Measurements from ENCODE around the gene MPDZ.

DNA sequence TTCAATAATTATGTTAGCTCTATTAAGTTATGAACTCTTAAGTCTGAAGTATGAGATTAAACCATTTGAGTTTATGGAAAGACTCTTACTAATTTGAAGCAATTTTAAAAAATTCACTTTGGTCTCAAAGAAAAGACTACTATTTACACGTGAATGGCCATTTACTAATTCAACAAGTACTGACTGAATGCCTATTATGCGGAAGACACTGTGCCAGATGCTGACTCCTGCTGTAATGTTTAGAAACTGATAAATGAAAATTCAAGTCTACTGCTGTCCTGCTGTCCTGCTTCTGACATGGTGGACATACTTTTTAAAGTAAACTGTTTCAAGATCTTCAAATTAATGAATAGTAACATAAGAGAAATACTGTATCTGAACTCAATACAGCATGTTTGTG lies 116.2 kb downstream of the MPDZ start:
- TF ChIP-seq, protein P1, sequence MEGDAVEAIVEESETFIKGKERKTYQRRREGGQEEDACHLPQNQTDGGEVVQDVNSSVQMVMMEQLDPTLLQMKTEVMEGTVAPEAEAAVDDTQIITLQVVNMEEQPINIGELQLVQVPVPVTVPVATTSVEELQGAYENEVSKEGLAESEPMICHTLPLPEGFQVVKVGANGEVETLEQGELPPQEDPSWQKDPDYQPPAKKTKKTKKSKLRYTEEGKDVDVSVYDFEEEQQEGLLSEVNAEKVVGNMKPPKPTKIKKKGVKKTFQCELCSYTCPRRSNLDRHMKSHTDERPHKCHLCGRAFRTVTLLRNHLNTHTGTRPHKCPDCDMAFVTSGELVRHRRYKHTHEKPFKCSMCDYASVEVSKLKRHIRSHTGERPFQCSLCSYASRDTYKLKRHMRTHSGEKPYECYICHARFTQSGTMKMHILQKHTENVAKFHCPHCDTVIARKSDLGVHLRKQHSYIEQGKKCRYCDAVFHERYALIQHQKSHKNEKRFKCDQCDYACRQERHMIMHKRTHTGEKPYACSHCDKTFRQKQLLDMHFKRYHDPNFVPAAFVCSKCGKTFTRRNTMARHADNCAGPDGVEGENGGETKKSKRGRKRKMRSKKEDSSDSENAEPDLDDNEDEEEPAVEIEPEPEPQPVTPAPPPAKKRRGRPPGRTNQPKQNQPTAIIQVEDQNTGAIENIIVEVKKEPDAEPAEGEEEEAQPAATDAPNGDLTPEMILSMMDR (IDR thresholded peaks at IDR 0.05 in 4 of 5, conservative IDR thresholded peaks at IDR 0.05 in 1 of 5): no peak
- no peak for TF ChIP-seq POLR2A (IDR thresholded peaks at IDR 0.05)

Data from gastrocnemius medialis (tissue), 4 donors.